GM15510 (cell line): Measurements from ENCODE around the gene INPP1.

Experiments used
- POLR2A ChIP-seq: IDR thresholded peaks from 3 replicates; pipeline ENCODE4 v1.6.1; 2011; ENCODE audit warnings: borderline replicate concordance; ENCODE audit not compliant: insufficient read length; ENCODE audit errors: extremely low read depth

INPP1 gene

DNA sequence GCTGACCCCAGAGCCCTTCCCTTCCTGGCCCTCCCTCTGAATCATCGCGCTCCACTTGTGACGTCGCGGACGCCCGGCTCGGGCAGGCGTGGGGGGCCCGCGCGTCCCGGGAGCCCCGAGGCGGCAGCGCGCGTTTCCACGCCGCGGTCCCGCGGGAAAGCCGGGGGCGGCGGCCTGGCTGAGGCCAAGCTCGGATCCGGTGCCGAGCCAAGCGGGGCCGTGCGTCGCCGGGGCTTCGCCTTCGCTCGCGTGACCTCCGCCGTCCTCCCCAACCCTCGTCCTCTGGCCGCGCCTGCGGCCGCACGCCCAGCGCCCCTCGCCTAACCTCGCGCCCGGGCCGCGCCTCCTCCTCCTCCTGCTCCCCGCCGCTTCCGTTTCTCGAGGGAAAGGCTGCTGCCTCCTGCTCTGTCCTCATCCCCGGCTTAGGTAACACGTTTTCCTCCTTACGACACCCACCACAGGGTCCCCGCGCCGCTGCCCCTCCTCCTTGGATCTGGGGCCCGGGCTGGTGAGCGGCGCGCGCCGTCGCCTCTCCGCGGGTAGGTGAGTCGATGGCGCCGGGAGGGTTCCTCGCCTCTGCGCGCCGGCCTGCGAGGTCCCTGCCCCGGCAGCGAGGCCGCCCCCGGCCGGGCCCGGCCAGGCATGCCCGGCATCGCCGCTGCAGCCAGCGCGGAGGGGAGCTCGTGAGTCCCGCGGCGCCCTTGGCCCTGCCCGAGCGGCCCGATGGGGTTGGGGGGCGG, at the start of gene INPP1:
Gene INPP1 (plus strand): TSS at position 54 of the 740 bp plus-strand sequence. CDS start 16,514 bp downstream, outside the sequence.
- TF ChIP-seq POLR2A = peak; percentile 44

- no peak for TF ChIP-seq POLR2A
Measured at GRCh38 chr2:190301032-190301431, 42.4 kb upstream of the INPP1 start.

- no peak for TF ChIP-seq POLR2A
Measured at GRCh38 chr2:190302052-190302451, 41.3 kb upstream of the INPP1 start.

DNA sequence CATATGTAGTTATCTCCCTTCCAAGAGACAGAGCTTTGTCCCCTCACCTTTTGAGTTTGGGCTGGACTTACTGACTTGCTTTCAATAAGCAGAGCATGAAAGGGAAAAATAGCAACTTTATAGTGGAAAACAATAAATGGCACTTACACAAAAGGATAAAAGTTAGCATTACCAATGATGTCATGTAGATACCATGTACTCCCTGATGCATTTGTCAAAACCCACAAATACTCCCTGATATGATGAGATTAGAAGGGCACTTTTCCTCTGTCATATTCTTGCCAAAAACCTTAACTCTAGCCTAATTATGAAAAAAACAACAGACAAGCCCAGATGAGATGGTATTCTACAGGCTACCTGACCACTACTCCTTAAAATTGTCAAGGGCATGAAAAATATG, 39.7 kb upstream of the INPP1 start:
- no peak for TF ChIP-seq POLR2A

- no peak for TF ChIP-seq POLR2A
Measured at GRCh38 chr2:190304404-190304803, 39.0 kb upstream of the INPP1 start.

DNA sequence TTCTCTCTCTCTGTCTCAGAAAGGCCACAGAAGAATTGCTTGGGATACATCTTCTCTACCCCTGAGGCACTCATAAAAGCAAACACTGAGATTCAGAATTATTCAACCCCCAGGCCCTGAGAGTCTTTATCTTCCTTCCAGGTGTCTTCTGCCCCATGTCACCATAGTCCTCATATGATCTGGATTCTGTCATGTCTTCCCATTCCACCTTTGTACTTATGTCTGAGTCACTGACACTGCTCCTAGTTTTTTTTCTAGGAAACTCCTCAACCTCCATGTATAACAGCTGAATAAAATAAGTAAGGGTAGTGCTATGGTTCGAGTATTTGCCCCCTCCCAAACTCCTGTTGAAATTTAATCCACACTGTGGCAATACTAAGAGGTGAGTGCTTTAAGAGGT, 35.4 kb upstream of the INPP1 start:
- no peak for TF ChIP-seq POLR2A

DNA sequence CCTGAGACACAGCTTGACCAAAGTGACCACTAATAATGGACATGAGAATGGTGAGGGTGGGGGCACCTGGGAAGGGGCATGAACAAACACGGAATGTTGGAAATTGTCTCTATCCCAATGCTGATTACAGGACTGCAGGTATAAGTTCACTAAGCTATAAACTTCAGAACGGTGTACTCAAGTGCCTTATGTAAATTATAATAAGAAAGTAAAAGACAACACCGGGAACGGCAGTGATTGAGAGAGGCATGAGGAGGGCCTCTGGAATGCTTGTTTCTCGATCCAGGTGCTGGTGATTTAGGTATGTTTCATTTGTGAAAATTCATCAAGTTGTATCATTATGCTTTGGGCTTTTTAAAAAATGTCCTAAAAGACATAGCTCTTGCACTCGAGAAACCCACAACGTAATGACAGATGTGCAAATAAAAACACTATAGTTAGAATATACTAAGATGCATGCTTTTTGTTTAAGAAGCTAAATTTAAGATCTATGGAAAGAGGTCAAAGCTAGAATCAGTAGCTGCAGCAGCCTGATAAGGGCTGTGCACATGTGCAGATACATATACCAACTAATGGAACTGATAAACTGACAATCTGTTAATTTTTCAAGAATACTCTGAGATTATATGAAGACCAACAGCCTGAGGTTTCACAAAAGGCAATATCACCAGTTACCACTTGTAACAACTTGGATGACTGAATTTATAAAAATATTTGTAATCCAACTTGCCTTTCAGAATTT, 31.3 kb upstream of the INPP1 start:
- TF ChIP-seq POLR2A = no peak

DNA sequence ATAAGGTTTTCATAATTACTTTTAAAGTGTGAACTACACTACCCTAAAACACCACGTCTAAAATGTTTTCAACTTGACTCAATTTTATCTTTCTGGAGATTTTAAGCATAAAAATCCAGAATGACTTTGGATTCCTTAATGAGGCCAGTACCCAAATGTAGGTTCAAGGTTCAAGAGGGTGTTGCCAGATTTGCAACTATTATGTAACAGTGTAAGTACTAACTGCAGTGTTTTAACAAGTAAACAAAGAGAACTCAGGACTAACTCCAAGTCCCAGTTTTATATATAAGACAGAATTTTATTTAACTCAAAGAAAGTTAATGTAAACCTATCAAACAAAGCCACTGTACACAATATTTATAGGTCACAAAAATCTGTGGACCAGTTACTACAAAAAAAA, 29.5 kb upstream of the INPP1 start:
- TF ChIP-seq POLR2A = no peak

- no peak for TF ChIP-seq POLR2A
Measured at GRCh38 chr2:190315273-190315672, 28.1 kb upstream of the INPP1 start.

DNA sequence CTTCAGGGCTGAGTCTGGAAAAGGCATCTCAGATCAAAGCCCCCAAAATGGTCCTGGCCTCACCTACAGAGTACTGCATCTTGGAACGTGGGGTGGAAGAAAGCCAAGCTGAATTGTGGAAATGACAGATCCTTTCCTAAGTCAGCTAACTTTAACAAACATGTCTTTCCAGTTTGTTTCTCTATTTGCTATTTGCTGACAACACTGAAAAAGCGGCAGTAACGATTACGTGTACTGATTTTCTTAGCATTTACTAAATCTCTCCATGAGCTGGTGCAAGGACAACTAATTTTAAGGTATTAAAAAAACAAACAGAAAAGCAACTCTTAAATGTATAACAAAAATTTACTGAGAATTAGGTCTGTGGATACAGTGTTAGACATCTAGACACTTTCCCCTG, 24.9 kb upstream of the INPP1 start:
- TF ChIP-seq POLR2A = no peak

DNA sequence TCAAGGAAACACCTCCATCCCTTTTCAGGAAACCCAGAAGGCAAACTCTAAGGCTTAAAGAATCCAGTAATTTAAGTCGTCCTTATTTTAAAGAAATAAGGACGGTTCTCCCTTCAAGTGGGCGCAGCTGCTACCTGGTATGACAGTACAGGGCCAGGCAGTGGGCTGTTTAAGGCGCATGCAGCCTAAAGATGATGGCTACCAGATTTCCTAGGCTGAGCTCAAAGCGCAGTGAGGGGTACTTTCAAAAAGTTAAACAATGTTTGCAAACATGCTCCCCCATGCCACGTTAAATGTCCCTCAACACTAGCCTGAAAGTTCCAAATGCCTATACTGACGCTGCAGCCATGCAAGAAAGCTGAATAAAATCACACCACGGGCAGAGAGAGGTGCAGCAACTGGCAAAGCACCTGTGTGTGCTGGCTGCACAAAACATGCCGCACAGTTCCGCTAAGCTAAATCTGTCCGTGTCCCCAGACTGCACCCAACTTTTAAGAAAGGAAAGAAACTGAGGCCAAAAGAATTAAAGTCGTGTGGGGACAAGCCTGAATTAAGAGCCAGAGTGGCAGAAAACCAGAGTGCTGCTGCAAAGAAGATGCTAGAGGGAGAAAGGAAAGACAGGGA, 24.3 kb upstream of the INPP1 start:
- no peak for TF ChIP-seq POLR2A

- TF ChIP-seq POLR2A = peak; percentile 79
Measured at GRCh38 chr2:190319555-190320498, 23.6 kb upstream of the INPP1 start, which contains the start of gene HIBCH. Gene HIBCH, minus strand, starts transcription at chr2:190319826. Its CDS starts 76 bp downstream, at chr2:190319750.

DNA sequence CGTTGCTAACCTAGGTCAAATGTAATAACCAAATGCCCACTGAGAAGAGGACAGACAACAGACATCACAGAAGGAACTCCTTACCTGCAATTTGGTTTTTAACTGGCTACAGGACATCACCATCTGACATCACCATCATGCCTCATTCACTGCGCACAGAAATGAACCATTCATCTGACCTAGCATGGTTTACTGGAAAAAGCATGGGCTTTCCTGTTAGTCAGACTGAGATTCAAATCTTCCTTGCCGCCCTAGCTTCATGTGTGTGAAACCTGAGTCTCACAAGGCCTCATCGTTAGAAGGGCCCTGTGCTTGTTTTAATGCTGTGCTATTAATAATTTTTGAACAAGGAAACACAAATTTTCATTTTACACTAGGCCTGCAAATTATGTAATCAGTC, 22.7 kb upstream of the INPP1 start:
- TF ChIP-seq POLR2A = no peak

GRCh38 chr2:190323406-190323805, 20.0 kb upstream of the INPP1 start:
- TF ChIP-seq POLR2A = no peak
